GM18951 (cell line): ENCODE measurements around the gene DYNLT3.

Experiments
- POLR2A ChIP-seq: IDR thresholded peaks from 4 replicates; pipeline ENCODE4 v1.6.1; 2011; ENCODE audit warnings: mild to moderate bottlenecking; ENCODE audit not compliant: insufficient read length, insufficient read depth; ENCODE audit errors: extremely low read depth
- in situ Hi-C: fragments of 300-500 bp; cut with MboI; formaldehyde crosslinking; loops from one replicate; pipeline ENCODE4 v1.12.0; 2022; ENCODE audit warnings: low sequenced_read_pairs, mixed read lengths, inconsistent platforms; ENCODE audit not compliant: unreplicated experiment

Gene DYNLT3

DNA sequence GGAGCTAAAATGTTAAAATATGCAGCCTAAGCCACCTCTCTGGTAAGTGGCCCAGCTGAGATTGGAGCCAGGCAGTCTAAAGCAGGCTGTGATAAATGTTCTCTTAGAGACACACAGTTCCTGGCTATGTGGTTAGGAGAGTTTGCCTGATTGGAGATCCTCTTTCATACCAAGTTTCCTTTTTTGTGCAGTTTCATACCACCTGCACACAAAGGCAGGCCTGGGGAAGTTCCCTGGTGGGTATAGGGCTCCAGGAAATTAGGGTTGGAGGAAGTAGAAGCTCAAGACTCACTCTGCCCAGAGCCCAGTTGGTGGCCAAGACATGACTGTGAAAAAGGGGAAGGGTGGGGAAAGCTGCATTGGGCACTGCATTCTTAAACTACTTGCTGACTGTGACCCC is 50.6 kb downstream of the DYNLT3 start:
- no peak for TF ChIP-seq POLR2A
- in situ Hi-C loops: no loop called here

DNA sequence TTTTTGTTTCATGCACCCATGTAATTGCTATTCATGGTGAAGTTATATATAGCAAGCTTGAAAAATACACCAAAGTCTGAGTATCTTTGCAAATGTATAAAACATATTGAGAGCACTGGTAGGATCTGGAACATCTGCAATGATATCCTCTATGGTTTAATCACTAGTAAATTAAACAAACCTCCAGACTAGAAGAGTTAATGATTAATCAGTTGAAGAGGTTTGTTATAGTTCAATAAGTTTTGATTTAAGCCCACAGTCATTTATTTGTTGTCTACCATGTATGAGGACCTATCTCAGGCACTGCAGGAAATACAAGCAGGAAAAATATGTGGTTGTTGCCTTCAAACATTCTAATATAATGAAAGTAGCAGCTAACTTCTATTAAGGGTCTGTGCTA is 51.1 kb downstream of the DYNLT3 start:
- no peak for TF ChIP-seq POLR2A
- in situ Hi-C loops: no loop called here
